Sigmoid colon (tissue), 4 donors: ENCODE measurements around the gene RELN.

Experiments
- EP300 ChIP-seq, 4 donors: sonication (generic); formaldehyde crosslinking; IDR thresholded peaks; one replicate each; pipeline ENCODE4 v1.6.1; 2017; ENCODE audit warnings: antibody characterized with exemption in 4 of 4
- POLR2A ChIP-seq, 2 donors: fragments of 450-650 bp; IDR thresholded peaks; one replicate each; pipeline ENCODE4 v1.6.1; 2016; ENCODE audit warnings: antibody characterized with exemption in 2 of 2, mild to moderate bottlenecking in 2 of 2, moderate library complexity in 2 of 2
- POLR2AphosphoS5 ChIP-seq, 4 donors: sonication (generic); formaldehyde crosslinking; IDR thresholded peaks; one replicate each; pipeline ENCODE4 v1.6.1; 2017; ENCODE audit warnings: antibody characterized with exemption in 4 of 4
- TF ChIP-seq, protein P1 (sequence below), 4 experiments: fragments of 450-650 bp in 3 of 4; fragments of 200-600 bp in 1 of 4; IDR thresholded peaks; one replicate each; pipeline ENCODE4 v1.5.1; 2016 to 2019; ENCODE audit warnings: antibody characterized with exemption in 4 of 4, mild to moderate bottlenecking in 3 of 4, moderate library complexity in 2 of 4

DNA sequence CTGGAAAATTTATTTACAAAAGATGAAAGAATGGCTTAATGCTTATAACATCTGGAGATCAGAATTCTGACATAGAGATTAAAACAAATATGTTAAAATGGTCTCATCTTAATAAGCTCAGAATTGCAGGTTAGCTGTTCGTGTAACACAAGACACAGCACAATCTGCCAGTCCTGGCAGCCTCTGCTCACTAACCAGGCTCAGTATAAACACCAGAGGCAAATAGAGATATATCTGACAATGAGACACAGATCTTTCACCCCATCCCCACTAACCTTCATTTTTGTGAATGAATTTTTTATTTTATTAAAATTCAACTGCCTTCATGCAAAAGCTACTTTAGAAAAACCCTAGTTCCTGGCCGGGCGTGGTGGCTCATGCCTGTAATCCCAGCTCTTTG is 51.8 kb downstream of the RELN start:
- TF ChIP-seq, protein P1, sequence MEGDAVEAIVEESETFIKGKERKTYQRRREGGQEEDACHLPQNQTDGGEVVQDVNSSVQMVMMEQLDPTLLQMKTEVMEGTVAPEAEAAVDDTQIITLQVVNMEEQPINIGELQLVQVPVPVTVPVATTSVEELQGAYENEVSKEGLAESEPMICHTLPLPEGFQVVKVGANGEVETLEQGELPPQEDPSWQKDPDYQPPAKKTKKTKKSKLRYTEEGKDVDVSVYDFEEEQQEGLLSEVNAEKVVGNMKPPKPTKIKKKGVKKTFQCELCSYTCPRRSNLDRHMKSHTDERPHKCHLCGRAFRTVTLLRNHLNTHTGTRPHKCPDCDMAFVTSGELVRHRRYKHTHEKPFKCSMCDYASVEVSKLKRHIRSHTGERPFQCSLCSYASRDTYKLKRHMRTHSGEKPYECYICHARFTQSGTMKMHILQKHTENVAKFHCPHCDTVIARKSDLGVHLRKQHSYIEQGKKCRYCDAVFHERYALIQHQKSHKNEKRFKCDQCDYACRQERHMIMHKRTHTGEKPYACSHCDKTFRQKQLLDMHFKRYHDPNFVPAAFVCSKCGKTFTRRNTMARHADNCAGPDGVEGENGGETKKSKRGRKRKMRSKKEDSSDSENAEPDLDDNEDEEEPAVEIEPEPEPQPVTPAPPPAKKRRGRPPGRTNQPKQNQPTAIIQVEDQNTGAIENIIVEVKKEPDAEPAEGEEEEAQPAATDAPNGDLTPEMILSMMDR (IDR thresholded peaks at IDR 0.05) = no peak
- no peak for TF ChIP-seq POLR2AphosphoS5 (IDR thresholded peaks at IDR 0.05)
- no peak for TF ChIP-seq POLR2A (IDR thresholded peaks at IDR 0.05)
- no peak for TF ChIP-seq EP300 (IDR thresholded peaks at IDR 0.05)
